HepG2 (cell line): ENCODE measurements around the gene C11orf21. TPM values are rescaled to one million over a fixed set of nuclear protein-coding genes. Genes with fewer than 3 reads are reported as not detected.

Experiments
- MED8 ChIP-seq: sonication (generic); formaldehyde crosslinking; IDR thresholded peaks from 2 replicates; pipeline ENCODE4 v1.8.1; 2023; ENCODE audit warnings: mild to moderate bottlenecking, missing genetic modification reagents; ENCODE audit not compliant: insufficient replicate concordance
- POGZ ChIP-seq: sonication (generic); formaldehyde crosslinking; IDR thresholded peaks from 2 replicates; pipeline ENCODE4 v1.4.0; 2020; ENCODE audit warnings: mild to moderate bottlenecking, missing genetic modification reagents
- ZBTB38 ChIP-seq: sonication (generic); formaldehyde crosslinking; IDR thresholded peaks from 2 replicates; pipeline ENCODE4 v1.5.1; 2020; ENCODE audit warnings: mild to moderate bottlenecking, missing genetic modification reagents
- ZBTB8A ChIP-seq: sonication (generic); formaldehyde crosslinking; IDR thresholded peaks from 2 replicates; pipeline ENCODE4 v1.4.0; 2020; ENCODE audit warnings: mild to moderate bottlenecking, low read depth, missing genetic modification reagents, borderline replicate concordance
- ZFP1 ChIP-seq: IDR thresholded peaks from 2 replicates; pipeline ENCODE4 v1.6.1; 2016
- ZNF557 ChIP-seq: sonication (generic); formaldehyde crosslinking; IDR thresholded peaks from 2 replicates; pipeline ENCODE4 v1.4.0; 2020; ENCODE audit warnings: missing genetic modification reagents
- ZNF709 ChIP-seq: sonication (generic); formaldehyde crosslinking; IDR thresholded peaks from 2 replicates; pipeline ENCODE4 v1.5.0; 2020; ENCODE audit warnings: mild to moderate bottlenecking, missing genetic modification reagents
- ZNF749 ChIP-seq: sonication (generic); formaldehyde crosslinking; IDR thresholded peaks from 2 replicates; pipeline ENCODE4 v1.8.0; 2022; ENCODE audit warnings: mild to moderate bottlenecking, missing genetic modification reagents, moderate library complexity, borderline replicate concordance
- polyA plus RNA-seq, 8 experiments: library from polyadenylated mRNA; depleted of rRNA in 3 of 8; stranded (reverse) in 7 of 8; unstranded in 1 of 8; fragments of >200 nt; fragmentation: Illumina TruSeq in 4 of 8; extraction: Trizol in 4 of 8; gene quantifications; 2 replicates each; pipeline versions ENCODE4 v1.2.1 to v1.2.3, GENCODE V29; 2011 to 2016; ENCODE audit warnings: low read depth in 4 of 8, missing spikeins in 1 of 8, mixed read lengths in 1 of 8; ENCODE audit not compliant: insufficient read depth in 1 of 8
- total RNA-seq, 5 experiments: library from RNA; depleted of rRNA; stranded (reverse); fragments of >200 nt; fragmentation: Illumina TruSeq; extraction: Trizol; gene quantifications; 2 replicates each; pipeline ENCODE4 v1.2.3, GENCODE V29; 2016; ENCODE audit warnings: low read depth in 1 of 5
- TF ChIP-seq, protein P1 (sequence below): IDR thresholded peaks from 2 replicates; pipeline ENCODE4 v1.6.1; 2016; ENCODE audit warnings: low read depth, missing genetic modification reagents, missing compliant biosample characterization
- TF ChIP-seq, protein P2 (sequence below): sonication (generic); formaldehyde crosslinking; conservative IDR thresholded peaks from 2 replicates; pipeline ENCODE4 v1.4.0; 2020; ENCODE audit warnings: missing genetic modification reagents

C11orf21 gene
- total and polyA plus RNA-seq, 2 of the 13 experiments (the other 11 are each of a cell fraction or from before 2014, with no cell fraction given) = 0.08 TPM; not detected in 1

DNA sequence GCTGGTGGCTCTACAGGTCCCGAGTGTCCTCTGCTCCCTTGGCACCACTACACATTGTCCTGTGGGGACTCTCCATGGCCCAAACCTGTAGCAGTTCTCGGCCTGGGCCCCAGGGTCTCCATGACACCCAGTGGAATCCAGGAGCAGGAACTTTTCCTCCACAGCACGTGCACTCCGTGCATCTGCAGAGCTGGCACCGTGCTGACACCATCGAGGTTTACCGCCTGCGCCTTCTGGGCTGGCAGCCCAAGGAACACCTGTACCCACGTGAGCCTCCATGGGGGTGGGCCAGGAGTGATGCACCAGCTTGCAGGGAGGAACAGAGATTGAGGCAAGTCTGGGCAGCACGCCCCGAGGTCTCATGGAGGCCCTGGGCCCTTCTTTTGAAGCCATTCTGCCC is 25.3 kb upstream of the C11orf21 start (continued):
- TF ChIP-seq, protein P1, sequence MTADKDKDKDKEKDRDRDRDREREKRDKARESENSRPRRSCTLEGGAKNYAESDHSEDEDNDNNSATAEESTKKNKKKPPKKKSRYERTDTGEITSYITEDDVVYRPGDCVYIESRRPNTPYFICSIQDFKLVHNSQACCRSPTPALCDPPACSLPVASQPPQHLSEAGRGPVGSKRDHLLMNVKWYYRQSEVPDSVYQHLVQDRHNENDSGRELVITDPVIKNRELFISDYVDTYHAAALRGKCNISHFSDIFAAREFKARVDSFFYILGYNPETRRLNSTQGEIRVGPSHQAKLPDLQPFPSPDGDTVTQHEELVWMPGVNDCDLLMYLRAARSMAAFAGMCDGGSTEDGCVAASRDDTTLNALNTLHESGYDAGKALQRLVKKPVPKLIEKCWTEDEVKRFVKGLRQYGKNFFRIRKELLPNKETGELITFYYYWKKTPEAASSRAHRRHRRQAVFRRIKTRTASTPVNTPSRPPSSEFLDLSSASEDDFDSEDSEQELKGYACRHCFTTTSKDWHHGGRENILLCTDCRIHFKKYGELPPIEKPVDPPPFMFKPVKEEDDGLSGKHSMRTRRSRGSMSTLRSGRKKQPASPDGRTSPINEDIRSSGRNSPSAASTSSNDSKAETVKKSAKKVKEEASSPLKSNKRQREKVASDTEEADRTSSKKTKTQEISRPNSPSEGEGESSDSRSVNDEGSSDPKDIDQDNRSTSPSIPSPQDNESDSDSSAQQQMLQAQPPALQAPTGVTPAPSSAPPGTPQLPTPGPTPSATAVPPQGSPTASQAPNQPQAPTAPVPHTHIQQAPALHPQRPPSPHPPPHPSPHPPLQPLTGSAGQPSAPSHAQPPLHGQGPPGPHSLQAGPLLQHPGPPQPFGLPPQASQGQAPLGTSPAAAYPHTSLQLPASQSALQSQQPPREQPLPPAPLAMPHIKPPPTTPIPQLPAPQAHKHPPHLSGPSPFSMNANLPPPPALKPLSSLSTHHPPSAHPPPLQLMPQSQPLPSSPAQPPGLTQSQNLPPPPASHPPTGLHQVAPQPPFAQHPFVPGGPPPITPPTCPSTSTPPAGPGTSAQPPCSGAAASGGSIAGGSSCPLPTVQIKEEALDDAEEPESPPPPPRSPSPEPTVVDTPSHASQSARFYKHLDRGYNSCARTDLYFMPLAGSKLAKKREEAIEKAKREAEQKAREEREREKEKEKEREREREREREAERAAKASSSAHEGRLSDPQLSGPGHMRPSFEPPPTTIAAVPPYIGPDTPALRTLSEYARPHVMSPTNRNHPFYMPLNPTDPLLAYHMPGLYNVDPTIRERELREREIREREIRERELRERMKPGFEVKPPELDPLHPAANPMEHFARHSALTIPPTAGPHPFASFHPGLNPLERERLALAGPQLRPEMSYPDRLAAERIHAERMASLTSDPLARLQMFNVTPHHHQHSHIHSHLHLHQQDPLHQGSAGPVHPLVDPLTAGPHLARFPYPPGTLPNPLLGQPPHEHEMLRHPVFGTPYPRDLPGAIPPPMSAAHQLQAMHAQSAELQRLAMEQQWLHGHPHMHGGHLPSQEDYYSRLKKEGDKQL (CRISPR knock-in tag) = no peak
- TF ChIP-seq, protein P2, sequence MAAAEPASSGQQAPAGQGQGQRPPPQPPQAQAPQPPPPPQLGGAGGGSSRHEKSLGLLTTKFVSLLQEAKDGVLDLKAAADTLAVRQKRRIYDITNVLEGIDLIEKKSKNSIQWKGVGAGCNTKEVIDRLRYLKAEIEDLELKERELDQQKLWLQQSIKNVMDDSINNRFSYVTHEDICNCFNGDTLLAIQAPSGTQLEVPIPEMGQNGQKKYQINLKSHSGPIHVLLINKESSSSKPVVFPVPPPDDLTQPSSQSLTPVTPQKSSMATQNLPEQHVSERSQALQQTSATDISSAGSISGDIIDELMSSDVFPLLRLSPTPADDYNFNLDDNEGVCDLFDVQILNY (CRISPR knock-in tag) = no peak
- TF ChIP-seq ZNF709 (CRISPR knock-in tag) (no peak), MED8 (CRISPR knock-in tag) (no peak), ZNF749 (CRISPR knock-in tag) (no peak), POGZ (no peak), ZNF557 (CRISPR knock-in tag) (no peak), ZBTB38 (no peak), ZFP1 (CRISPR knock-in tag) (no peak), ZBTB8A (CRISPR knock-in tag) (no peak)
